GM12878 (cell line): Measurements from ENCODE around the gene IGSF11. TPM values are rescaled to one million over a fixed set of nuclear protein-coding genes. Genes with fewer than 3 reads are reported as not detected.

ENCODE experiments used
- ASH2L ChIP-seq: fragments of 300-600, 200-600 bp; sonication (generic); IDR thresholded peaks from 2 replicates; pipeline ENCODE4 v1.6.1; 2017; ENCODE audit warnings: low read depth, mild to moderate bottlenecking, borderline replicate concordance
- CBX5 ChIP-seq: sonication (generic); IDR thresholded peaks from 2 replicates; pipeline ENCODE4 v1.6.1; 2016; ENCODE audit warnings: low read depth, moderate library complexity, mild to moderate bottlenecking, inconsistent platforms
- CHD1 ChIP-seq: IDR thresholded peaks from 2 replicates; pipeline ENCODE4 v1.6.1; 2012; ENCODE audit warnings: low read depth, low read length, improper control_type of control experiment
- KDM1A ChIP-seq: fragments of 200-600 bp; sonication (generic); IDR thresholded peaks from 2 replicates; pipeline ENCODE4 v1.6.1; 2016; ENCODE audit warnings: borderline replicate concordance
- NRF1 ChIP-seq: conservative IDR thresholded peaks from 2 replicates; pipeline ENCODE4 v1.6.1; 2011; ENCODE audit warnings: mild to moderate bottlenecking, low read depth, low read length, improper control_type of control experiment
- POLR2AphosphoS2 ChIP-seq: IDR thresholded peaks from 2 replicates; pipeline ENCODE4 v1.6.1; 2011; ENCODE audit warnings: low read depth, mild to moderate bottlenecking, low read length, improper control_type of control experiment, moderate library complexity
- POLR2AphosphoS5 ChIP-seq: IDR thresholded peaks from 2 replicates; pipeline ENCODE4 v1.6.1; 2011; ENCODE audit warnings: mild to moderate bottlenecking, low read length, inconsistent platforms
- PRDM15 ChIP-seq: fragments of 450-650 bp; formaldehyde crosslinking; IDR thresholded peaks from 2 replicates; pipeline ENCODE4 v1.4.0; 2020; ENCODE audit warnings: mild to moderate bottlenecking, moderate library complexity
- SIN3A ChIP-seq: IDR thresholded peaks from 2 replicates; pipeline ENCODE4 v1.6.1; 2012; ENCODE audit warnings: low read depth, low read length, improper control_type of control experiment
- SMAD5 ChIP-seq: IDR thresholded peaks from 2 replicates; pipeline ENCODE4 v1.6.1; 2016; ENCODE audit warnings: antibody characterized with exemption, low read depth
- SREBF1 ChIP-seq: IDR thresholded peaks from 2 replicates; pipeline ENCODE4 v1.6.1; 2012; ENCODE audit warnings: mild to moderate bottlenecking, low read length
- TBL1XR1 ChIP-seq: IDR thresholded peaks from 2 replicates; pipeline ENCODE4 v1.6.1; 2012; ENCODE audit warnings: low read depth, low read length, improper control_type of control experiment
- polyA plus RNA-seq, 11 experiments: library from polyadenylated mRNA; depleted of rRNA in 4 of 11; unstranded in 6 of 11; stranded (reverse) in 5 of 11; fragments of >200 nt; fragmentation: Nextera tagmentation in 4 of 11; fragmentation: Illumina TruSeq in 1 of 11; extraction: Ambion mirVana in 4 of 11; extraction: Trizol in 1 of 11; gene quantifications; 1 replicate in 1 of 11; 2 replicates in 10 of 11; pipeline versions ENCODE4 v1.2.1 to v1.2.3, GENCODE V29; 2011 to 2016; ENCODE audit warnings: inconsistent platforms in 2 of 11, missing spikeins in 2 of 11, low read depth in 1 of 11
- total RNA-seq, 4 experiments: library from RNA; depleted of rRNA in 3 of 4; stranded (reverse); fragments of >200 nt in 3 of 4; fragmentation: Illumina TruSeq in 1 of 4; extraction: Trizol in 1 of 4; gene quantifications; 2 replicates each; pipeline versions ENCODE4 v1.2.1 to v1.2.3, GENCODE V29; 2013 to 2021

Gene IGSF11
- total and polyA plus RNA-seq, 10 of the 15 experiments (the other 5 are each of a cell fraction or from before 2014, with no cell fraction given), result 0.03 TPM; not detected in 9

- TF ChIP-seq PRDM15 (CRISPR knock-in tag) (no peak), SMAD5 (no peak), CBX5 (no peak), KDM1A (no peak), NRF1 (no peak), TBL1XR1 (no peak), POLR2AphosphoS2 (no peak), SIN3A (no peak), CHD1 (no peak), POLR2AphosphoS5 (no peak), ASH2L (no peak), SREBF1 (no peak)
Observed at GRCh38 chr3:118889691-118890090, 145.0 kb downstream of the IGSF11 start (continued).
